Renal pelvis (tissue), 4 donors: ENCODE data around the gene CCDC8. TPM values are rescaled to one million over a fixed set of nuclear protein-coding genes. Genes with fewer than 3 reads are reported as not detected.
"Not testable (repeated sequence)": the region's sequence is repeated elsewhere in the genome, so short reads cannot be mapped to it uniquely, and the experiment has no call there.

ENCODE experiments used
- DNase-seq: peaks from one replicate; pipeline ENCODE4 v3.0.0-alpha.2; 2013
- polyA plus RNA-seq, 3 donors: library from polyadenylated mRNA; unstranded; fragments of 120-200 nt; gene quantifications; one replicate each; pipeline ENCODE4 v1.2.1, GENCODE V29; 2013; ENCODE audit not compliant: insufficient read length in 3 of 3

CCDC8 gene
- polyA plus RNA-seq, 3 donors, result 50.7 to 67.3 (median 62.1) TPM

DNA sequence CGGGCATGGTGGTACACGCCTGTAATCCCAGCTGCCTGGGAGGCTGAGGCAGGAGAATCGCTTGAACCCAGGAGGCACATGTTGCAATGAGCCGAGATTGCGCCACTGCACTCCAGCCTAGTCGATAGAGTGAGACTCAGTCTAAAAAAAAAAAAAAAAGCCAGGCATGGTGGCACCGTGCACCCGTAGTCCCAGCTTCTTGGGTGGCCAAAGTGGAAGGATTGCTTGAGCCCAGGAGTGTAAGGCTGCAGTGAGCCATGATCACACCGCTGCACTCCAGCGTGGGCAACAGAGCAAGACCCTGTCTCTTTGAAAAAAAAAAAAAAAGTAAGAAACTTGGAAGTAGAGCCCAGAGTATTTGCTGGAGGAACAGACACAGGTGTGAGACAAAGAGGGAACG lies 27.7 kb downstream of the CCDC8 start:
- DNase-seq, result no peak

DNA sequence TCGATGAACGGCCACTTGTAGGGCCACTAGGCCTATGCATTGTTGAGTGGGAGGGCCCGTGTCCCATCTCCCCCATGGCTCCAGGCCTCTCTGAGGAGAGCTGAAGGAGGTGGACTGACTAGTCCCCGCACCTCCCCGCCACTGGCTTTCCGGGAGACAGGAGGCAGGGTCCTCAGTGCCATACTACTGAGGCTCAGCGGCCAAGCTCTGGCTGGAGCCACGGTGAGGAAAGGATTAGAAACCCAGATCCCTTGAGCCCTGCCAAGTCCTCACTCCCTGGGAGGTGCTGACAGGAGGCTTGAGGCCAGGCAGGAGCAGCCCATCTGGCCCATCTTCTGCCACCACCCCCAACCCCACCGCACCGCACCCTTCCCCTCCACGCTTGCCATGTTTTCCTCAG lies 29.0 kb downstream of the CCDC8 start:
- DNase-seq, result no peak

GRCh38 chr19:46383846-46384245 lies 29.5 kb downstream of the CCDC8 start:
- DNase-seq, result no peak

- DNase-seq, result no peak
These were observed 30.1 kb downstream of the CCDC8 start for GRCh38 chr19:46383171-46383815.

- no peak for DNase-seq
These were observed 31.5 kb downstream of the CCDC8 start for GRCh38 chr19:46381756-46382345.

DNA sequence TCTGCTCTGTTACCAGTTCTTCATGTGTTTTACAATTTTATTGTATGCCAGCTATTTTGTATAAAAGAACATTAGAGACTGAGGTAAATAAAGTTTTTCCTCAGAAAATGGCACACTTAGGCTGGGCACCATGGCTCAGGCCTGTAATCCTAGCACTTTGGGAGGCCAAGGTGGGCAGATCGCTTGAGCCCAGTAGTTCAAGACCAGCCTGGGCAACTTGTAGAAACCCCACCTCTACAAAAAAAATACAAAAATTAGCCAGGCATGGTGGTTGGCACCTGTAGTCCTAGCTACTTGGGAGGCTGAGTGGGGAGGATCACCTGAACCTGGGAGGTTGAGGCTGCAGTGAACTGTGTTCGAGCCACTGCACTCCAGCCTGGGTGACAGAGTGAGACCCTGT lies 32.0 kb downstream of the CCDC8 start:
- DNase-seq, result no peak

DNA sequence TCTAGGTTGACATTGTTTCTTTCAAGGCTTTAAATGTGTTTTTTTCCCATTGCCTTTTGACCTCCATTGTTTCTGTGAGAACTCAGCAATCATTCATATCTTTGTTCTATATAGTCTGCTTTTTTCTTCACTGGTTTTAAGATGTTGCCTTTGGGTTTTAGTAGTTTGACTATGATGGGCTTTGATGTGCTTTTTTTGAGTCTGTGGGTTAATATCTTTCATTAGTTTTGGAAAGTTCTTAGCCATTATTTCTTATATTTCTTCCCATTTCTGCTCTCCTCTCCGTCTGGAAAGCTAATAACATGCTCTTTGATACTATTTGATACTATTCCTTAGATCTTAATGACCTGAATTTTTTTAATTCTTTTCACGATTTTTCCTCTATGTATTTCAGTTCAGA lies 32.7 kb downstream of the CCDC8 start:
- no peak for DNase-seq

DNA sequence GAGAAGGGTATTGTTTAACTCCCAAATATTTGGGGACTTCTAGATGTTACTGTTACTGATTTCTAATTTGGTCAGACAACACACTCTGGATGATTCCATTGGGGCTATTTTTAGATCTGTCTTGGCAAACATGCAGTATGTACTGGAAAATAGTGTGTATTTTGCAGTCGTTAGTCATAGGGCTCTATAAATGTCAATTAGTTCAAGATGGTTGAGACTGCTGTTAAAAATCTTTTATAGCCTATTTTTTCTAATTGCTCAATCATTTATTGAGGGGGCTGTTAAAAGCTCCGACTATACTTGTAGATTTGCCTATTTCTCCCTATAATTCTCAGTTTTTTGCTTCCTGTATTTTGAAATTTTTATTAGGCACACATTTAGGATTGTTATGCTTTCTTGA lies 35.1 kb downstream of the CCDC8 start:
- no peak for DNase-seq

DNA sequence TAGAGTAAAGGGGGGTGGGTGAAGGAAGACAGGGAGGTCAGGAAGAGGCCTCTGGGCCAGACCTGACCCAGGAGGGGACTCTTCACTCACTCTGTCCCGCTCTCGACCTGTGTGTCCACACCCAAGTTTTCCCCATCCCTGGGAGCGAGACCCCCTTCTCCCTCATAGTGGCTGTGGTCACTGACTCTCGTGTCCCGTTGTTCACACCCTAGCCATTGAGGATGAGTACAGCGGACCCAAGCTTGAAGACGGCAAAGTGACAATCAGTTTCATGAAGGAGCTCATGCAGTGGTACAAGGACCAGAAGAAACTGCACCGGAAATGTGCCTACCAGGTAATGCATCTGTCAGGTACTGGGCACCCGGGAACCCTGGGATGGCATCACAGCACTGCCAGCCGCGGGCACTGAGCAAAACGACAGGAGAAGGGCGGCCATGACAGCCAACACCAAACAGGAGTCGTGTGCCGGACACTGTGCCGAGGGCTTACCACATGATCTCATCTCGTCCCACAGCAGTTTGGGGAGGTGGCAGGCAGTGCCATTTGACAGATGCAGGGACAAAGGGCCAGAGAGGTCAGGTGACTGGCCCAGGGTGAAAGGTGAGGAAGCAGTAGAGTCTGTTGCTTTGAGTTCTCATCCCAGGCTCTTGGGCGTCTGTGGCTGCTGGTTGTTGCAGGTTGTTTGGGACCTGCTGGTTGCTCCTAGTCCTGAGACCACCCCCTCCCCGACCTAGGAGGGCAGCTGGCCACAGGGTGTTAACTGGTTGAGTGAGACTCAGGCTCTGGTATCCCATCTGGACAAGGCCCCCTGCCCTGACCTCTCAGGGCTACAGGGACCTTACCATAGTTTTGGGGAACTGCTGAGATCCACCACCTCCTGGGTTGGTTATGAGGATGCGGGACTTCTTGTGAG lies 36.9 kb downstream of the CCDC8 start:
- DNase-seq, result no peak

GRCh38 chr19:46375476-46376067 lies 37.8 kb downstream of the CCDC8 start:
- DNase-seq, result not testable (repeated sequence)

GRCh38 chr19:46374536-46375475 lies 38.6 kb downstream of the CCDC8 start:
- no peak for DNase-seq

DNA sequence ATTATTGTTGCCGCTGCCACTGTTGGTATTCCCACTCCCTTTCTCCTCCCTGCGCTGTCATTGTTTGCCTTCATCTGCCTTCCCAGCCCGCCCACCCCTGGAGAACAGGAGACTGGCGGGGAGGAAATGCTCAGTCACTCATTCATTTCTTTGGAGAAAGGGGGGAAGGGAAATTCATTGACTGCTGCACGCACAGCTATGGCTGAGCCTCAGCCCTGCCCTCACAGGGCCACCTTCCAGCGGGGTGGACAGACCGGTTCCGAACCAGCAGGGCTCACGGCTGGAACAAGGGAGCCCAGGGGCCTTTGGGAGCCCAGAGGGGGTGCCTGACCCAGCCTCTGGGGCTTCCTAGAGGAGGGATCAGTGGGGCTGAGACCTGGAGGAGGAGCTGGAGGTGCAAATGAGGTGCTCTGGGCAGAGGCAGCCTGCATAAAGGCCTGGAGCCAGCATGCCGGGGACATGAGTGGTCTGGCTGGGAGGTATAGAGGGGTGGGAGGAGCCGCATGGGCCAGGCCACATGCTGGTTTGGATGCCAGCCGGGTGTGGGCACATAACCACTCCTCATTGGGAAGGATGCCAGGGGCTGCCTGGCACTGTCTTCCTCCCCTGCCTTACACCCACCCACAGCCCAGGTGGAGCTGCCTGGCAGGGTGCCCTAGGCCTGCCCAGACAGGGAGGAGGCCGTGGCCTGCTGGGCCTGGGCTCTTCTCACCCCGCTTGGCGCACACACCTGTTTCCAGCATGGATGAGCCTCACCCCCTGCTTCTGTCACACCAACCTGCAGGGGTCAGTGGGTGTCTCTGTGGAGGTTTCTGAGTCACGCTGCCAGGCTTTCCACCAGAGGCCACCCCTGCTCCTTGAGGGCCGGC lies 39.6 kb downstream of the CCDC8 start:
- peak; percentile 39 for DNase-seq

GRCh38 chr19:46372901-46373490 lies 40.4 kb downstream of the CCDC8 start:
- no peak for DNase-seq

GRCh38 chr19:46371371-46371901 lies 41.9 kb downstream of the CCDC8 start:
- no peak for DNase-seq

- DNase-seq, result no peak
These were observed 43.5 kb downstream of the CCDC8 start for GRCh38 chr19:46369817-46370216.

DNA sequence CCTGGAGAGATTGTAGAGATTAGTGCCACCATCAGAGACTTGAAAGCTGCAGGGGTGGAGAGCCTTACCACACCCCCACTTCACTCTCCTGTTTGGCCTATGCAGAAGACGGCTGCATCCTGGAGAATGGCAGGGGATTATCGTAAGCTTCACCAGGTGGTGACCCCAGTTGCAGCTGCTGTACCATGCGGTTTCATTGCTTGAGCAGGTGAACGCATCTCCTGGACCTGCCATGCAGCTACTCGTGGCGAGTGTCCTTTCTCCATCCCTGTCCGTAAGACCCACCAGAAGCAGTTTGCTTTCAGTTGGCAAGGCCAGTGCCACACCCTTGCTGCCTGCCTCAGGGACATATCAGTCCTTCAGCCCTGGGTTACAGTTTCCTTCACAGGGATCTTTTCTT lies 45.2 kb downstream of the CCDC8 start:
- no peak for DNase-seq

DNA sequence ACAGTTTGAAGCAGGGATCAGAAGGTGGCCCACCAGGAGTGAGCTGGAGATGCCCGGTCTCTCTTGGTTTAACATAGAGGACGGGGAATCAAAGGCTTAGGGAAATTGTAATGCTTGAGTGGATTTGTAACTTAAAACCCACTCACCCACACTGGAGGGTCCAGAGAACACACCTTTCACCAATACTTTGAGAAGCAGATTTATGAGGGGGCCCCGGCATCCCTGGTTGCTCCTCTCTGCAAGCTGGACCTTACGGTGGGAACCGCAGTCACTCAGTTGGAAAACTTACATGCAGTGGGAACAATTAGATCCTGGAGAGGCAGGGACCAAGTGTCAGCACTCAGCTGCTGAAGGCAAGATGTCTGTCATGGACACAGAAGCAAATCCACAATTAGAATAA lies 45.9 kb downstream of the CCDC8 start:
- DNase-seq, result peak; percentile 69

- no peak for DNase-seq
These were observed 46.6 kb downstream of the CCDC8 start for GRCh38 chr19:46366620-46367292.

GRCh38 chr19:46365561-46365960 lies 47.8 kb downstream of the CCDC8 start:
- no peak for DNase-seq
